Vagina (tissue), 2 donors: ENCODE data around the gene MGST2. TPM values are rescaled to one million over a fixed set of nuclear protein-coding genes. Genes with fewer than 3 reads are reported as not detected.

Experiments used
- DNase-seq, 2 donors: peaks; one replicate each; pipeline ENCODE4 v3.0.0-alpha.2; 2017; ENCODE audit errors: extremely low spot score in 2 of 2
- H3K27ac ChIP-seq: fragments of 200-600 bp; sonication (generic); one replicate; pipeline ENCODE4 v1.5.1; 2019
- H3K27me3 ChIP-seq: fragments of 200-600 bp; sonication (generic); one replicate; pipeline ENCODE4 v1.5.1; 2019
- H3K36me3 ChIP-seq, 2 donors: fragments of 200-600 bp; sonication (generic); one replicate each; pipeline ENCODE4 v1.5.1; 2017 to 2019
- H3K4me1 ChIP-seq: fragments of 200-600 bp; sonication (generic); one replicate; pipeline ENCODE4 v1.5.1; 2019
- H3K4me3 ChIP-seq, 2 donors: fragments of 200-600 bp; sonication (generic); 1 replicate in 1 of 2; 2 replicates in 1 of 2; pipeline ENCODE4 v1.5.1; 2016 to 2019
- H3K9me3 ChIP-seq: fragments of 200-600 bp; sonication (generic); one replicate; pipeline ENCODE4 v1.5.1; 2019
- POLR2A ChIP-seq, 2 donors: fragments of 450-650 bp; IDR thresholded peaks; one replicate each; pipeline ENCODE4 v1.6.1; 2017; ENCODE audit warnings: antibody characterized with exemption in 2 of 2, mild to moderate bottlenecking in 2 of 2, moderate library complexity in 2 of 2
- POLR2AphosphoS5 ChIP-seq, 2 donors: sonication (generic); formaldehyde crosslinking; IDR thresholded peaks; one replicate each; pipeline ENCODE4 v1.9.0; 2017; ENCODE audit warnings: antibody characterized with exemption in 2 of 2, mild to moderate bottlenecking in 2 of 2, low read depth in 1 of 2; ENCODE audit not compliant: insufficient read depth in 1 of 2
- intact Hi-C: fragments of 100-400 bp; cut with DNase I; formaldehyde crosslinking; loops from one replicate; pipeline ENCODE4 v1.15.1; 2023
- total RNA-seq: library from RNA; depleted of rRNA; stranded (reverse); fragments of >200 nt; gene quantifications from one replicate; pipeline ENCODE4 v1.2.3, GENCODE V29; 2016
- TF ChIP-seq, protein P1 (sequence below), 3 experiments: fragments of 450-650 bp in 2 of 3; fragments of 200-600 bp in 1 of 3; sonication (generic) in 1 of 3; IDR thresholded peaks; one replicate each; pipeline ENCODE4 v1.5.1; 2017 to 2019; ENCODE audit warnings: antibody characterized with exemption in 3 of 3, mild to moderate bottlenecking in 2 of 3, moderate library complexity in 2 of 3

MGST2 gene
- total RNA-seq, 1 donor from 2014 or later = 78.3 TPM

DNA sequence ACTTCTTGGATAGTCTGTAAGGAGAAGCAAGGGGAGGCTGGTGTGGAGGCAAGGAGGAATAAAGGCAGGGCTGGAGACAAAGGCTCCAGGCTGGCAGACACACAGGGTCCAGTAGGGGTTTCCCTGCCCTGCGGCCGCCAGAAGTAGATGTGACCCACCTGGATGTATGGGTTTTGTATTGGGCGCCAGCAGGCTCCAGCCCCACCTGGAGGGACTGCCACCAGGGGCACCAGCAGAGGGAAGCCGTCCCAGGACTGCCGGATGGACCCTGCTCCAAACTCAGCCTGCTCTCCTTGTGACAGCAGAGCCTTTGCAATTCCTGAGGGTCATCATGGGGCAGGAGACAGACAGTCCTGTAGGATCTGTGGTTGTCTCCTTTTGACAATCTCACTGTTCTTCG, 52.7 kb downstream of the MGST2 start:
- no peaks in the 10 kb centered on the region for H3K9me3 ChIP-seq
- no peaks in the 10 kb centered on the region for H3K27me3 ChIP-seq
- H3K4me1 ChIP-seq = no peaks in the 10 kb centered on the region
- no peak for DNase-seq
- intact Hi-C loops = no loop called here
- no peak for TF ChIP-seq POLR2A (IDR thresholded peaks at IDR 0.05)
- TF ChIP-seq, protein P1, sequence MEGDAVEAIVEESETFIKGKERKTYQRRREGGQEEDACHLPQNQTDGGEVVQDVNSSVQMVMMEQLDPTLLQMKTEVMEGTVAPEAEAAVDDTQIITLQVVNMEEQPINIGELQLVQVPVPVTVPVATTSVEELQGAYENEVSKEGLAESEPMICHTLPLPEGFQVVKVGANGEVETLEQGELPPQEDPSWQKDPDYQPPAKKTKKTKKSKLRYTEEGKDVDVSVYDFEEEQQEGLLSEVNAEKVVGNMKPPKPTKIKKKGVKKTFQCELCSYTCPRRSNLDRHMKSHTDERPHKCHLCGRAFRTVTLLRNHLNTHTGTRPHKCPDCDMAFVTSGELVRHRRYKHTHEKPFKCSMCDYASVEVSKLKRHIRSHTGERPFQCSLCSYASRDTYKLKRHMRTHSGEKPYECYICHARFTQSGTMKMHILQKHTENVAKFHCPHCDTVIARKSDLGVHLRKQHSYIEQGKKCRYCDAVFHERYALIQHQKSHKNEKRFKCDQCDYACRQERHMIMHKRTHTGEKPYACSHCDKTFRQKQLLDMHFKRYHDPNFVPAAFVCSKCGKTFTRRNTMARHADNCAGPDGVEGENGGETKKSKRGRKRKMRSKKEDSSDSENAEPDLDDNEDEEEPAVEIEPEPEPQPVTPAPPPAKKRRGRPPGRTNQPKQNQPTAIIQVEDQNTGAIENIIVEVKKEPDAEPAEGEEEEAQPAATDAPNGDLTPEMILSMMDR (IDR thresholded peaks at IDR 0.05) = no peak
- no peak for TF ChIP-seq POLR2AphosphoS5 (IDR thresholded peaks at IDR 0.05; ENCODE audit: insufficient read depth in 1 of 2, low read depth in 1 of 2)
- no peak overlapping the region for H3K27ac ChIP-seq
- H3K4me3 ChIP-seq = no peak overlapping the region
- H3K36me3 ChIP-seq = peaks cover 0 to 13% of the 10 kb centered on the region in 2 donors

DNA sequence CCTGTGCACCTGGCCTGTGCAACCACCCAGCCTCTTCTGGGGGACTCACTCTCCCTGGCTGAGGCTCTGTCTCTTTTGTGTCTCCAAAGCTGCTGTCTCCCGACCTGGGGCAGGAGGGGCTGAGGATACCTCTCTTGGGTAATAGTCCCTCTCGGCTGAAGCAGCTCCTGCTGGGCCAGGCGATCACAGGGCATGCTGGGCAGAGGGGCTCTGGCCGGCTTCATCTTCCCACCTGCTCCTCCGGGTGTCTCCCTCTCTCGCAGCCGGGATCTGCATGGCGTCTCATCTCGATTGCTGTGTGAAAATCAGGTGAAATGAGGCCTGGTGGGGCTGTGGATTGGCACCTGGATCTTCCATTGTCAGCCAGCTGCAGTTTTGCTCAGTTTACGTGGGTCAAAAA, 53.2 kb downstream of the MGST2 start:
- Histone ChIP-seq H3K27me3 (no peaks in the 10 kb centered on the region), H3K27ac (no peak overlapping the region), H3K36me3 (peaks cover 0 to 13% of the 10 kb centered on the region in 2 donors), H3K4me3 (no peak overlapping the region), H3K9me3 (no peaks in the 10 kb centered on the region), H3K4me1 (no peaks in the 10 kb centered on the region)
- no peak for DNase-seq
- no peak for TF ChIP-seq POLR2AphosphoS5 (IDR thresholded peaks at IDR 0.05; ENCODE audit: insufficient read depth in 1 of 2, low read depth in 1 of 2)
- TF ChIP-seq, protein P1 (IDR thresholded peaks at IDR 0.05) = no peak
- no peak for TF ChIP-seq POLR2A (IDR thresholded peaks at IDR 0.05)
- intact Hi-C loops = no loop called here

DNA sequence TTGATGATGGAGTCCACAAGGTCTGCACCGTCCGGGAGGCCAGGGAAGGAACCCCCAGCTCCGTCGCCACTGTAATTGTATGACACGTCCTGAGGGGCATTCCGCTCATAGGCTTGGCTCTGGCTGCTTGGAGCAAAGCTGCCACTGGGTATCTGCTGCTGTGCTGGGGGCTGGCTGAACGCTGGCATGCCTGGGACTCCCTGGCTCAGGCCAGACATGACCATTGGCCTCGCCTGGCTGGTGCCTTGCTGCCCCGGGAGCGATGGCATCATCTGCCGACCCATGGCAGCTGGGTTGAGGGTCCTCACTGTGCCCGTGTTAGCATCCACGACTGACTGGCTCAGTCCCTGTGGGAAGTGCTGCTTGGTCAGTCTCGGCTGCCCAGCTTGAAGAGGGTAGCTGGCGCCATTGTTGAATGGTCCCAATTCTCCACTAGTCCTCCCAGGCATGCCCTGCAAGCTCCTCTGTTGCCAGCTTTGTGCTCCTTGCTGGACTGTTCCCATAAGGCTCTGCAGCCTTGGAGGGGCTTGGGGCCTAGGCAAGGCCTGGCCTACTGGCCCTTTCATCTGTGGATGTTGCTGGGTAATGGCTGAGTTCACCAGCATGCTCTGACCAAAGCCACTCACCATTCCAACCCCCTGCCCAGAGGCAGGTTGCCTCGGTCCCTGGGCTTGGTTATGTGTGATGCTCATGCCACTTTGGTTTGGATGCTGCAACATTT, 53.9 kb downstream of the MGST2 start:
- intact Hi-C loops = no loop called here
- Histone ChIP-seq H3K27me3 (no peaks in the 10 kb centered on the region), H3K27ac (no peak overlapping the region), H3K9me3 (no peaks in the 10 kb centered on the region), H3K4me3 (no peak overlapping the region), H3K36me3 (peaks cover 0 to 13% of the 10 kb centered on the region in 2 donors), H3K4me1 (no peaks in the 10 kb centered on the region)
- DNase-seq = no peak
- TF ChIP-seq, protein P1 (IDR thresholded peaks at IDR 0.05) = no peak
- TF ChIP-seq POLR2AphosphoS5 (IDR thresholded peaks at IDR 0.05; ENCODE audit: insufficient read depth in 1 of 2, low read depth in 1 of 2) (no peak), POLR2A (IDR thresholded peaks at IDR 0.05) (no peak)

DNA sequence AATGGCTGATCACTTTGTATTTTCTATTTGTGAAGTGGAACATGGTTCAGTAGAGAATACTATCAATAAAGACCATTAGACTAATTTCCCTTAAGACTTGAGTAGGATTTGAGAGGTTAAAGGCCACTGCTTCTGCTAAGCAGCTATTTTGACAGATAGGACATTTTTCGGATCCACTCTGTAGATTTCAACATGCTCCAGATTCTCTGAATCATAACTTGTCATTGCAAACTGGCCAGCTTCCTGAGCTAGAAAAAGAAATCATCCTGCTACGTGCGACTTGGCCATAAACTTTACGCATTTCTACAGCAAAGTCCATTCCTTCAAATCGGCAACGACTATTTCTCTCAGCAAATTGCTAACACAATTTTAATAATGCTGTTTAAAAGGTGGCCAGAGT, 55.2 kb downstream of the MGST2 start:
- H3K4me1 ChIP-seq = no peaks in the 10 kb centered on the region
- peaks cover 0 to 13% of the 10 kb centered on the region in 2 donors for H3K36me3 ChIP-seq
- no peaks in the 10 kb centered on the region for H3K9me3 ChIP-seq
- H3K4me3 ChIP-seq = no peak overlapping the region
- no peaks in the 10 kb centered on the region for H3K27me3 ChIP-seq
- intact Hi-C loops = no loop called here
- H3K27ac ChIP-seq = no peak overlapping the region
- TF ChIP-seq, protein P1 (IDR thresholded peaks at IDR 0.05) = no peak
- no peak for TF ChIP-seq POLR2AphosphoS5 (IDR thresholded peaks at IDR 0.05; ENCODE audit: insufficient read depth in 1 of 2, low read depth in 1 of 2)
- no peak for TF ChIP-seq POLR2A (IDR thresholded peaks at IDR 0.05)
- DNase-seq = no peak

DNA sequence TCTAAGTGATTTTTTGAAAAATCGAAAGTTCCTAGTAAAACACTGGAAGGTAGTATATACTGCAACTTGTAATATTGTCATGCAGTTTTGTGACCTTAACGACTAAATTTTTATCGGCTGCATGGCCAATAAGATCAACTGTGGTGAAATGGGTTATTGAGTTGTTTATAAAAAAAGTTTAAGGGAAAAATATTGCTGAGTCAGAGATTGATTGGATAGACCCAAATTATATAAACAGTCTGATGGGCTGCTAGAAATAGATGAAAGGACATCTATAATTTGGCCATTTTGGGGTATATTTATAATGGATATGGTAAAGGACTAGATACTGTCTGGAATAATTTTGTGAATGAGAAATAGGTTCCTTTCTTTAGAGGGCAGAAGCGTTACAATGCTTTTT, 56.2 kb downstream of the MGST2 start:
- Histone ChIP-seq H3K4me3 (no peak overlapping the region), H3K36me3 (peaks cover 0 to 13% of the 10 kb centered on the region in 2 donors), H3K4me1 (no peaks in the 10 kb centered on the region), H3K9me3 (no peaks in the 10 kb centered on the region), H3K27me3 (no peaks in the 10 kb centered on the region), H3K27ac (no peak overlapping the region)
- TF ChIP-seq POLR2A (IDR thresholded peaks at IDR 0.05) = no peak
- TF ChIP-seq, protein P1 (IDR thresholded peaks at IDR 0.05) = no peak
- TF ChIP-seq POLR2AphosphoS5 (IDR thresholded peaks at IDR 0.05; ENCODE audit: insufficient read depth in 1 of 2, low read depth in 1 of 2) = no peak
- DNase-seq = no peak
- intact Hi-C loops = no loop called here
